AG08396 (cell line): ENCODE results near the gene FRMD4A.
"Not testable (repeated sequence)": the region's sequence is repeated elsewhere in the genome, so short reads cannot be mapped to it uniquely, and the experiment has no call there.

ENCODE experiments used
- DNase-seq: peaks from one replicate; pipeline ENCODE4 v3.0.0; 2012; ENCODE audit warnings: low spot score, mixed read lengths

The FRMD4A gene

DNA sequence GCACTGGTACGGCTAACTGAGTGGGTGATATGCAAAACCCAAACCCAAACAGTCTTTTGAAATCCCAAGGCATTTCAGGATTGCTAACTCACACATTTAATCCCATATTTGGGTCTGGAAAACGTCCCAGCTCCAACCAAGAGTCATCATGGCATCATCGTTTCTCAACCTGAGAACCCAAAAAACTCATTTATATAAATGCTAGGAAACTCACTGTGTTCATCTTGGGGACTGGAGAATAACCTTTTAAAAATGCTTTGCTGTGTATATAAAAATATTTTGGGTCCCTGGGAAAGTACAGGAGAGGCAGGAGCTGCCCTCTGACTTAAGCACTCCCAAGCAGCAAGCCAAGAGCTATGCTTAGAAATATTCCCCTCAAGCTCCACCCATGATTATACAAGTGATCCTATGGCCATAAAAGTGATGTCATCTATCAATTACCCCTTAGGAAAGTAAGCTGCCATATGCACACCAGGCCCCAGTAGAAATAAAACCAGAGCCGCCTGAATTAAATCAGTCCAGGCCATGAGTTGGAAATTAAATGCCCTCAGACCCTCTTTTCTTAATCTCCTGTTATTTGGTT lies 352.1 kb downstream of the FRMD4A start:
- DNase-seq: peak; percentile 83

- no peak for DNase-seq
Measured at GRCh38 chr10:13977861-13978532, 352.7 kb downstream of the FRMD4A start.

DNA sequence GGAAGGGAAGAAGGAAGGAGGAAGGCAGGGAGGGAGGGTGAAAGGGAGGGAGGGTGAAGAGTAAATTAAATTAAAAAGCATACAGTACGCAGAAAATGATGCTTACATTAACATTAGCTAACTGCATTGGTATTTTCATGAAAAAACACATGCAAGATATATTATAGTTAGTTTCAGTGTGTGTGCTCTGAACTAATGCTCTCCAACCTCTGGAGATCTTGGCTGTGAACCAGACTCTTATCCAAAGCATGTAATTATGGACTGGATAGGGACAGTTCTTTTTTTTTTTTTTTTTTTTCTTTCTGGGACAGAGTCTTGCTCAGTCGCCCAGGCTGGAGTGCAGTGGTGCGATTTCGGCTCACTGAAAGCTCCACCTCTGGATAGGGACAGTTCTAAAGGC lies 357.0 kb downstream of the FRMD4A start:
- DNase-seq: no peak

DNA sequence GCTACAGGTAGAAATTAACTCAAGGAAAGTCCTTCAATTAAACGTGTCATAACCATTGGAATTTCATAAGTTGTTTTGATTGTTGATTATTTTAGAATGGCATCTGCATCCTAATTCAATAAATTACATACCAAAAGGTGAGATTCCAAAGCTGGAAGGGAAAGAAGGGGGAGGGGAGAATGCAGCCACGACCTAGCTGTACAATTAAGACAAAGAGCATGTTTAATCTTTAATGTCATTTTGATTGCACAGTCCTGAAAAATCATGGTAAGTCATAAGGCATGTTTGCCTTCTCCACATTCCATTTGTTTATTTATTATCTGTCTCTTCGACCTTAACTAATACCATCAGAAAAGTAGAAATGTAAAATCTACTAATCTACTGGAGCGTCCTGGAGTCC lies 358.1 kb downstream of the FRMD4A start:
- DNase-seq: no peak

- DNase-seq: peak; percentile 36
Measured at GRCh38 chr10:13971601-13972475, 358.9 kb downstream of the FRMD4A start.

GRCh38 chr10:13970957-13971353 lies 359.8 kb downstream of the FRMD4A start:
- no peak for DNase-seq

DNA sequence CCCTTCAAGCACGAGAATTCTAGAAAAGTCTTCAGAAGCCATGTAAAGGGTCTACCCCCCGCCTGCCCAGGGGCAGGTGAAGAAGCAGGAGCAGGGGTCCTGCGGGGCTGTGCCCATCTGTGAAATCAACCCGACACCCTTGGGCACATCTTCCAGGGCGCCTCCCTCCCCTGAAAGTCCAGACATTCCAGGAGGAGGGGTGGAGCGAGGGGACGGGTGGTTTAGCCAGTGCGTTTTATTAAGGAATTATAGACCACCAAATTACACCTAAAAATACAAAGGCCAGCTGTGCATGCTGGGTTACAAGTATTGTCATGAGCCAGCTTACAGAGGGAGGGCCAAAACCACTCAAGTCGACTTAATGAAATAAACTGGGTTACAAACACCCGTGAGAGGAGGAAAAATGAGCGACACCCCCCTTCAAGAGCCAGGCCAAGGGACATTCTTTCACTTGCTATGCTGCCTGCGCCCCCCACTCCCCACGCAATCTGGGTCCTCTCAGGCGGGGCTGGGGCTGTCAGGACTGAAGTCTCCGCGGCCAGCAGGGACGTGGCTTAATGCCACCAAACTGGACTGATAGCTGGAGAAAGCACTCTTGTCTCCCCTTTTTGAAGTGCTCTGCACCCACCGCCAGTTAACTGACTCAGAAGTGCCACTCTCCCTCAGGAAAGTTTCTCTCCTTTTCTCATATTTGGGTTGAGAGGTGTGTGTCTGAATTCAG lies 360.3 kb downstream of the FRMD4A start:
- no peak for DNase-seq

- no peak for DNase-seq
Measured at GRCh38 chr10:13969792-13970140, 361.0 kb downstream of the FRMD4A start.

- DNase-seq: no peak
Measured at GRCh38 chr10:13969118-13969791, 361.5 kb downstream of the FRMD4A start.

- no peak for DNase-seq
Measured at GRCh38 chr10:13961853-13962252, 368.9 kb downstream of the FRMD4A start.

- DNase-seq: peak; percentile 80
Measured at GRCh38 chr10:13961097-13961496, 369.6 kb downstream of the FRMD4A start.

GRCh38 chr10:13960603-13961002 lies 370.1 kb downstream of the FRMD4A start:
- DNase-seq: no peak

- DNase-seq: no peak
Measured at GRCh38 chr10:13959443-13960359, 371.0 kb downstream of the FRMD4A start.

GRCh38 chr10:13957856-13958255 lies 372.9 kb downstream of the FRMD4A start:
- no peak for DNase-seq

- peak; percentile 65 for DNase-seq
Measured at GRCh38 chr10:13956826-13957225, 373.9 kb downstream of the FRMD4A start.

GRCh38 chr10:13955409-13956068 lies 375.2 kb downstream of the FRMD4A start:
- no peak for DNase-seq

DNA sequence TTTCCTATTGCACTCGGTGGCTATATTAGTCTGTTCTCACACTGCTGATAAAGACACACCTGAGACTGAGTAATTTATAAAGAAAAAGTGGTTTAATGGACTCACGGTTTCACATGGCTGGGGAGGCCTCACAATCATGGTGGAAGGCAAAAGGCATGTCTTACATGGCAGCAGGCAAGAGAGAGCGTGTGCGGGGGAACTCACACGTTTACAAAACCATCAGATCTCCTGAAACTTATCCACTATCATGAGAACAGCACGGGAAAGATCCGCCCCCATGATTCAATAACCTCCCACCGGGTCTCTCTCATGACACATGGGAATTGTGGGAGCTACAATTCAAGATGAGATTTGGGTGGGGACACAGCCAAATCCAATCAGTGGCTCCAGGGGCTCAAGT lies 376.5 kb downstream of the FRMD4A start:
- not testable (repeated sequence) for DNase-seq

DNA sequence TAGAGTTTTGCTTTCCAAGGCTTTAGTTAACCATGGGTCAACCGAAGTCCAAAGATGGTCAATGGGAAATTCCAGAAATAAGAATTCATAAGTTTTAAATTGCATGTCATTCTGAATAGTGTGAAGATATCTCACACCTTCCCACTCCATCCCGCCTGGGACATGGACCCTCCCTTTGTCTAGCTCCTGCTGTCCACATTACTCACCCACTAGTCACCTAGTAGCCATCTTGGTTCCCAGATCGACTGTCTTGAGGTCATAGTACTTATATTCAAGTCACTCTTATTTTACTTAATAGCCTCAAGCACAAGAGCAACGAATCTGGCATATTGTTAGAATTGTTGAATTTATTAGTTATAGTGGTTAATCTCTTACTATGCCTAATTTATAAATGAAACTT lies 377.4 kb downstream of the FRMD4A start:
- no peak for DNase-seq

GRCh38 chr10:13950543-13950939 lies 380.2 kb downstream of the FRMD4A start:
- DNase-seq: no peak

DNA sequence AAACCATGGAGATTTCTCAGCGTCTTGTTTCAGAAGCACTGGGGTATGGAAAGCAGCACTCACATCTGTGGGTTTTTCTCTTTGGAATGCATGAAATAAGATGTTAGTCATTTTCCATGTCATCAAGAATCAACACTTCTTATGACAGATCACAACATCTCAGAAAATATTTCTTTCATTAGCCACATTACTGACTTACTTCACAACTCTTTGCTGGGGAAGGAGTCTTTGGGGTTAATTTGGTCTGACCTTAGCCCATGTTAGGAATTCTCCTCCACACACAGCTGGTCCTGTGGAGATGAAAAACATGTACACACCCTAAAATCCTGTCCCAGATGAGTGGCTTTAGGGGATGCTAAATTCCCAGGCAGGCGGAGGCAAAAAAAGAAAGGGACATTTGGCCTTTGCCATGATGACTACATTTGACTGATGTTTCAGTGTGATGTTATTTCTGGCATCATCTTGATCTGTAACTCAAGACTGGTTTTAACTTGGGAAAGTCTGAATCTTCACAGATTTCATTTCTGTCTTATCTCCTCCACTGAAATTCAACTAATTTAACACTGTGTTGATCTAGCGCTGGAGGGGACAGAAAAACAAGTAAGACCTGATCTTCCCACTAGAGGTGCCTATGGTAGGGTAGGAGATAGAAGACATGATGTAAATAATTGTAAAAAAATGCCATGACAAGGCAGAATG lies 380.7 kb downstream of the FRMD4A start:
- peak; percentile 39 for DNase-seq
